KMS-11 (cell line): ENCODE data around the gene RGS3.
A peak's percentile ranks its signal among the peaks of the same experiment; 100 is the strongest.

Experiments
- H2AFZ ChIP-seq: fragments of 200-600 bp; sonication (generic); 2 replicates; pipeline ENCODE4 v1.6.1; 2016; ENCODE audit warnings: antibody characterized with exemption, mixed run types, low read depth
- H3K27ac ChIP-seq: fragments of 200-600 bp; sonication (generic); 2 replicates; pipeline ENCODE4 v1.6.1; 2016; ENCODE audit warnings: mild to moderate bottlenecking, mixed run types
- H3K27me3 ChIP-seq: fragments of 200-600 bp; sonication (generic); 2 replicates; pipeline ENCODE4 v1.6.1; 2017; ENCODE audit warnings: mild to moderate bottlenecking, low read depth, mixed run types, moderate library complexity; ENCODE audit not compliant: insufficient read depth
- H3K36me3 ChIP-seq: fragments of 200-600 bp; sonication (generic); 2 replicates; pipeline ENCODE4 v1.6.1; 2017; ENCODE audit warnings: mild to moderate bottlenecking, mixed run types; ENCODE audit not compliant: insufficient read depth
- H3K4me1 ChIP-seq: fragments of 200-600 bp; sonication (generic); 2 replicates; pipeline ENCODE4 v1.6.1; 2016; ENCODE audit warnings: mild to moderate bottlenecking, low read depth, mixed run types; ENCODE audit not compliant: poor library complexity, severe bottlenecking
- H3K4me2 ChIP-seq: fragments of 200-600 bp; sonication (generic); 2 replicates; pipeline ENCODE4 v1.7.0; 2016; ENCODE audit warnings: mild to moderate bottlenecking, mixed run types
- H3K4me3 ChIP-seq: fragments of 200-600 bp; sonication (generic); IDR thresholded peaks from 2 replicates; pipeline ENCODE4 v1.6.1; 2017; ENCODE audit warnings: low read depth, low read length, mixed read lengths; ENCODE audit not compliant: insufficient read depth
- H3K79me2 ChIP-seq: fragments of 200-600 bp; sonication (generic); 2 replicates; pipeline ENCODE4 v1.6.1; 2016; ENCODE audit warnings: low read depth, mixed run types; ENCODE audit not compliant: insufficient read depth
- H3K9ac ChIP-seq: fragments of 200-600 bp; sonication (generic); 2 replicates; pipeline ENCODE4 v1.6.1; 2016; ENCODE audit warnings: mild to moderate bottlenecking, mixed run types
- H4K20me1 ChIP-seq: fragments of 200-600 bp; sonication (generic); 2 replicates; pipeline ENCODE4 v1.6.1; 2016; ENCODE audit warnings: mild to moderate bottlenecking, mixed run types; ENCODE audit not compliant: insufficient read depth
- CTCF ChIP-seq: fragments of 200-600 bp; sonication (generic); conservative IDR thresholded peaks from 2 replicates; pipeline ENCODE4 v1.6.1; 2017; ENCODE audit warnings: low read depth, mild to moderate bottlenecking, antibody characterized with exemption, low read length, moderate library complexity, mixed read lengths

Gene RGS3

GRCh38 chr9:113574441-113575262 is 111.1 kb downstream of the RGS3 start:
- Histone ChIP-seq H3K27me3 (no peaks in the 10 kb centered on the region), H3K4me1 (peaks cover 22% of the 10 kb centered on the region), H2AFZ (no peak overlapping the region), H3K4me3 (no peak overlapping the region), H4K20me1 (no peaks in the 10 kb centered on the region), H3K27ac (no peak overlapping the region), H3K9ac (no peak overlapping the region), H3K4me2 (no peak overlapping the region), H3K36me3 (no peaks in the 10 kb centered on the region), H3K79me2 (no peaks in the 10 kb centered on the region)
- no peak for TF ChIP-seq CTCF

- no peak overlapping the region for H3K27ac ChIP-seq
Measured at GRCh38 chr9:113577525-113578261, 114.2 kb downstream of the RGS3 start.

GRCh38 chr9:113578279-113578865 is 114.8 kb downstream of the RGS3 start:
- no peaks in the 10 kb centered on the region for H4K20me1 ChIP-seq
- H3K4me2 ChIP-seq: peak overlapping the region; percentile 91
- H3K27ac ChIP-seq: peak overlapping the region; percentile 81; the same call in 1 of the 2 replicates
- H3K27me3 ChIP-seq: no peaks in the 10 kb centered on the region
- H3K79me2 ChIP-seq: no peaks in the 10 kb centered on the region
- no peak overlapping the region for H3K4me3 ChIP-seq
- H3K9ac ChIP-seq: peak overlapping the region; percentile 17; the same call in 1 of the 2 replicates
- H2AFZ ChIP-seq: peak overlapping the region; percentile 47; the same call in 1 of the 2 replicates
- TF ChIP-seq CTCF: 0 out of 2 replicates have a peak, but pooled peaks have one; percentile 21
- H3K4me1 ChIP-seq: peaks cover 59% of the 10 kb centered on the region
- no peaks in the 10 kb centered on the region for H3K36me3 ChIP-seq

More at GRCh38 chr9:113577525-113578261, 114.2 kb downstream of the RGS3 start:
- Histone ChIP-seq H3K4me2 (peak overlapping the region; percentile 91; the same call in 1 of the 2 replicates), H3K4me3 (no peak overlapping the region), H3K36me3 (no peaks in the 10 kb centered on the region), H4K20me1 (no peaks in the 10 kb centered on the region), H3K9ac (no peak overlapping the region), H2AFZ (no peak overlapping the region), H3K4me1 (peaks cover 52% of the 10 kb centered on the region), H3K79me2 (no peaks in the 10 kb centered on the region), H3K27me3 (no peaks in the 10 kb centered on the region)
- no peak for TF ChIP-seq CTCF

GRCh38 chr9:113578882-113579282 is 115.4 kb downstream of the RGS3 start:
- no peaks in the 10 kb centered on the region for H3K79me2 ChIP-seq
- peaks cover 64% of the 10 kb centered on the region for H3K4me1 ChIP-seq
- no peaks in the 10 kb centered on the region for H3K27me3 ChIP-seq
- no peaks in the 10 kb centered on the region for H3K36me3 ChIP-seq
- H2AFZ ChIP-seq: peak overlapping the region; percentile 47
- no peak for TF ChIP-seq CTCF
- H3K4me3 ChIP-seq: no peak overlapping the region
- peak overlapping the region; percentile 91 for H3K4me2 ChIP-seq
- H3K27ac ChIP-seq: peak overlapping the region; percentile 81
- H3K9ac ChIP-seq: peak overlapping the region; percentile 17; the same call in 1 of the 2 replicates
- H4K20me1 ChIP-seq: no peaks in the 10 kb centered on the region
